Liver (tissue), 9 donors: Measurements from ENCODE around the gene PIEZO1. TPM values are rescaled to one million over a fixed set of nuclear protein-coding genes. Genes with fewer than 3 reads are reported as not detected.

Experiments
- DNase-seq: peaks from one replicate; pipeline ENCODE4 v3.0.0-alpha.2; 2017; ENCODE audit warnings: low spot score
- H3K27ac ChIP-seq, 2 donors: one replicate each; pipeline ENCODE4 v1.7.0; 2013; ENCODE audit warnings: inconsistent platforms in 2 of 2, low read length in 2 of 2, control low read depth in 1 of 2, low read depth in 1 of 2, mild to moderate bottlenecking in 1 of 2
- H3K27me3 ChIP-seq, 4 donors: one replicate each; pipeline versions ENCODE4 v1.6.1 to v1.7.0; 2013; ENCODE audit warnings: low read length in 3 of 4, inconsistent platforms in 1 of 4, mild to moderate bottlenecking in 1 of 4, moderate library complexity in 1 of 4; ENCODE audit not compliant: control insufficient read depth in 4 of 4, insufficient read depth in 4 of 4
- H3K36me3 ChIP-seq, 4 donors: one replicate each; pipeline versions ENCODE4 v1.6.1 to v1.7.0; 2013; ENCODE audit warnings: low read length in 3 of 4, mild to moderate bottlenecking in 3 of 4, low read depth in 1 of 4, moderate library complexity in 1 of 4; ENCODE audit not compliant: control insufficient read depth in 4 of 4, insufficient read depth in 3 of 4
- H3K4me1 ChIP-seq, 4 donors: one replicate each; pipeline versions ENCODE4 v1.6.1 to v1.7.0; 2013; ENCODE audit warnings: low read length in 3 of 4, mild to moderate bottlenecking in 3 of 4, moderate library complexity in 1 of 4; ENCODE audit not compliant: control insufficient read depth in 4 of 4, insufficient read depth in 4 of 4
- H3K4me3 ChIP-seq, 3 donors: one replicate each; pipeline versions ENCODE4 v1.6.1 to v1.7.0; 2013; ENCODE audit warnings: low read length in 3 of 3, control low read depth in 1 of 3, low read depth in 1 of 3, mild to moderate bottlenecking in 1 of 3
- H3K9ac ChIP-seq, 2 donors: one replicate each; pipeline ENCODE4 v1.7.0; 2013; ENCODE audit warnings: low read length in 2 of 2, mild to moderate bottlenecking in 2 of 2, moderate library complexity in 2 of 2, control low read depth in 1 of 2, low read depth in 1 of 2
- H3K9me3 ChIP-seq, 4 donors: one replicate each; pipeline versions ENCODE4 v1.6.1 to v1.7.0; 2013; ENCODE audit warnings: low read length in 3 of 4; ENCODE audit not compliant: control insufficient read depth in 4 of 4
- CTCF ChIP-seq: fragments of 150-350 bp; IDR thresholded peaks from 2 replicates; pipeline ENCODE4 v1.5.1; 2017; ENCODE audit warnings: improper control_type of control experiment, low read depth, low read length; ENCODE audit not compliant: missing input control
- EGR1 ChIP-seq, 2 donors: IDR thresholded peaks; 2 replicates each; pipeline ENCODE4 v1.6.1; 2016 to 2018; ENCODE audit warnings: antibody characterized with exemption in 2 of 2, low read depth in 2 of 2
- FOXA1 ChIP-seq: IDR thresholded peaks from 2 replicates; pipeline ENCODE4 v1.6.1; 2016; ENCODE audit warnings: antibody characterized with exemption
- FOXA2 ChIP-seq: IDR thresholded peaks from 2 replicates; pipeline ENCODE4 v1.6.1; 2016; ENCODE audit warnings: antibody characterized with exemption
- GABPA ChIP-seq, 2 donors: IDR thresholded peaks in 1 of 2; conservative IDR thresholded peaks in 1 of 2; 2 replicates each; pipeline ENCODE4 v1.6.1; 2016; ENCODE audit warnings: antibody characterized with exemption in 2 of 2, mild to moderate bottlenecking in 1 of 2, moderate library complexity in 1 of 2
- HNF4A ChIP-seq, 2 donors: conservative IDR thresholded peaks; 2 replicates each; pipeline ENCODE4 v1.6.1; 2016; ENCODE audit warnings: antibody characterized with exemption in 2 of 2, mild to moderate bottlenecking in 2 of 2
- HNF4G ChIP-seq: IDR thresholded peaks from 2 replicates; pipeline ENCODE4 v1.6.1; 2016; ENCODE audit warnings: antibody characterized with exemption
- JUND ChIP-seq, 2 donors: IDR thresholded peaks; 2 replicates each; pipeline ENCODE4 v1.6.1; 2016; ENCODE audit warnings: antibody characterized with exemption in 2 of 2
- MAX ChIP-seq: IDR thresholded peaks from 2 replicates; pipeline ENCODE4 v1.6.1; 2016; ENCODE audit warnings: antibody characterized with exemption
- NR2F2 ChIP-seq: IDR thresholded peaks from 2 replicates; pipeline ENCODE4 v1.6.1; 2016; ENCODE audit warnings: antibody characterized with exemption
- RAD21 ChIP-seq, 2 donors: IDR thresholded peaks; 2 replicates each; pipeline ENCODE4 v1.6.1; 2016; ENCODE audit warnings: antibody characterized with exemption in 2 of 2, mild to moderate bottlenecking in 2 of 2
- RXRA ChIP-seq, 2 donors: IDR thresholded peaks; 2 replicates each; pipeline ENCODE4 v1.6.1; 2017 to 2018; ENCODE audit warnings: antibody characterized with exemption in 2 of 2, mild to moderate bottlenecking in 1 of 2
- SP1 ChIP-seq: IDR thresholded peaks from 2 replicates; pipeline ENCODE4 v1.6.1; 2018; ENCODE audit warnings: antibody characterized with exemption, mild to moderate bottlenecking
- TAF1 ChIP-seq: conservative IDR thresholded peaks from 2 replicates; pipeline ENCODE4 v1.6.1; 2016; ENCODE audit warnings: antibody characterized with exemption, mild to moderate bottlenecking
- YY1 ChIP-seq: IDR thresholded peaks from 2 replicates; pipeline ENCODE4 v1.6.1; 2016; ENCODE audit warnings: antibody characterized with exemption, mild to moderate bottlenecking
- WGBS: extraction: QIAGEN DNeasy Blood & Tissue Kit; methylation state at CpG from one replicate; pipeline ENCODE4 v1.1.7; 2013; 5-methylcytosine and 5-hydroxymethylcytosine counted together
- polyA plus RNA-seq, 2 donors: library from polyadenylated mRNA; stranded (reverse) in 1 of 2; unstranded in 1 of 2; fragments of 200-250 nt in 1 of 2; fragments of >200 nt in 1 of 2; fragmentation: Nextera tagmentation in 1 of 2; extraction: Ambion mirVana in 1 of 2; gene quantifications; one replicate each; pipeline versions ENCODE4 v1.2.1 to v1.2.3, GENCODE V29; 2013 to 2015
- total RNA-seq, 2 donors: library from RNA; depleted of rRNA; stranded (reverse); fragments of >200 nt; gene quantifications; one replicate each; pipeline ENCODE4 v1.2.3, GENCODE V29; 2014
- TF ChIP-seq, protein P1 (sequence below): IDR thresholded peaks from 2 replicates; pipeline ENCODE4 v1.6.1; 2016; ENCODE audit warnings: antibody characterized with exemption
- TF ChIP-seq, protein P2 (sequence below): IDR thresholded peaks from 2 replicates; pipeline ENCODE4 v1.6.1; 2016; ENCODE audit warnings: antibody characterized with exemption, mild to moderate bottlenecking
- TF ChIP-seq, protein P3 (sequence below): IDR thresholded peaks from 2 replicates; pipeline ENCODE4 v1.6.1; 2016; ENCODE audit warnings: antibody characterized with exemption
- donor health status: healthy.
- donor health status: healthy.
- donor health status: healthy.
- donor health status: healthy.
- donor health status: healthy.

PIEZO1 gene
- total and polyA plus RNA-seq, 4 donors, result 15.3 to 74.7 (median 59.2) TPM

- peaks cover 10 to 81% (median 40%) of the 10 kb centered on the region in 4 donors for H3K36me3 ChIP-seq
- H3K9me3 ChIP-seq, result no peaks in the 10 kb centered on the region
- no peaks in the 10 kb centered on the region for H3K27me3 ChIP-seq
- DNase-seq, result no peak
- no peaks in the 10 kb centered on the region for H3K4me1 ChIP-seq
- TF ChIP-seq YY1, result no peak
- TF ChIP-seq EGR1 (IDR thresholded peaks at IDR 0.05; ENCODE audit: low read depth in 2 of 2), result no peak
- no peak for TF ChIP-seq GABPA (IDR thresholded peaks at IDR 0.05 in 1 of 2, conservative IDR thresholded peaks at IDR 0.05 in 1 of 2)
- TF ChIP-seq, protein P1, sequence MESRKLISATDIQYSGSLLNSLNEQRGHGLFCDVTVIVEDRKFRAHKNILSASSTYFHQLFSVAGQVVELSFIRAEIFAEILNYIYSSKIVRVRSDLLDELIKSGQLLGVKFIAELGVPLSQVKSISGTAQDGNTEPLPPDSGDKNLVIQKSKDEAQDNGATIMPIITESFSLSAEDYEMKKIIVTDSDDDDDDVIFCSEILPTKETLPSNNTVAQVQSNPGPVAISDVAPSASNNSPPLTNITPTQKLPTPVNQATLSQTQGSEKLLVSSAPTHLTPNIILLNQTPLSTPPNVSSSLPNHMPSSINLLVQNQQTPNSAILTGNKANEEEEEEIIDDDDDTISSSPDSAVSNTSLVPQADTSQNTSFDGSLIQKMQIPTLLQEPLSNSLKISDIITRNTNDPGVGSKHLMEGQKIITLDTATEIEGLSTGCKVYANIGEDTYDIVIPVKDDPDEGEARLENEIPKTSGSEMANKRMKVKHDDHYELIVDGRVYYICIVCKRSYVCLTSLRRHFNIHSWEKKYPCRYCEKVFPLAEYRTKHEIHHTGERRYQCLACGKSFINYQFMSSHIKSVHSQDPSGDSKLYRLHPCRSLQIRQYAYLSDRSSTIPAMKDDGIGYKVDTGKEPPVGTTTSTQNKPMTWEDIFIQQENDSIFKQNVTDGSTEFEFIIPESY, result no peak
- TF ChIP-seq JUND (IDR thresholded peaks at IDR 0.05), result no peak
- TF ChIP-seq RXRA (IDR thresholded peaks at IDR 0.05), result no peak
- TF ChIP-seq MAX, result no peak
- no peak for TF ChIP-seq FOXA1
- no peak overlapping the region for H3K4me3 ChIP-seq
- no peak overlapping the region for H3K9ac ChIP-seq
- 96% methylated on average over 17 of the region's 17 CpGs for WGBS
- no peak overlapping the region for H3K27ac ChIP-seq
Observed at GRCh38 chr16:88723911-88724310, 61.1 kb downstream of the PIEZO1 start.

- no peaks in the 10 kb centered on the region for H3K4me1 ChIP-seq
- no peak overlapping the region for H3K27ac ChIP-seq
- peaks cover 14 to 85% (median 42%) of the 10 kb centered on the region in 4 donors for H3K36me3 ChIP-seq
- TF ChIP-seq TAF1 (no peak), EGR1 (IDR thresholded peaks at IDR 0.05; ENCODE audit: low read depth in 2 of 2) (no peak), FOXA2 (no peak), FOXA1 (no peak), RAD21 (IDR thresholded peaks at IDR 0.05) (no peak), HNF4G (no peak), NR2F2 (no peak), CTCF (no peak), MAX (no peak), HNF4A (conservative IDR thresholded peaks at IDR 0.05) (no peak), GABPA (IDR thresholded peaks at IDR 0.05 in 1 of 2, conservative IDR thresholded peaks at IDR 0.05 in 1 of 2) (no peak), JUND (IDR thresholded peaks at IDR 0.05) (no peak), RXRA (IDR thresholded peaks at IDR 0.05) (no peak), SP1 (no peak), YY1 (no peak)
- TF ChIP-seq, protein P1, result no peak
- TF ChIP-seq, protein P2, sequence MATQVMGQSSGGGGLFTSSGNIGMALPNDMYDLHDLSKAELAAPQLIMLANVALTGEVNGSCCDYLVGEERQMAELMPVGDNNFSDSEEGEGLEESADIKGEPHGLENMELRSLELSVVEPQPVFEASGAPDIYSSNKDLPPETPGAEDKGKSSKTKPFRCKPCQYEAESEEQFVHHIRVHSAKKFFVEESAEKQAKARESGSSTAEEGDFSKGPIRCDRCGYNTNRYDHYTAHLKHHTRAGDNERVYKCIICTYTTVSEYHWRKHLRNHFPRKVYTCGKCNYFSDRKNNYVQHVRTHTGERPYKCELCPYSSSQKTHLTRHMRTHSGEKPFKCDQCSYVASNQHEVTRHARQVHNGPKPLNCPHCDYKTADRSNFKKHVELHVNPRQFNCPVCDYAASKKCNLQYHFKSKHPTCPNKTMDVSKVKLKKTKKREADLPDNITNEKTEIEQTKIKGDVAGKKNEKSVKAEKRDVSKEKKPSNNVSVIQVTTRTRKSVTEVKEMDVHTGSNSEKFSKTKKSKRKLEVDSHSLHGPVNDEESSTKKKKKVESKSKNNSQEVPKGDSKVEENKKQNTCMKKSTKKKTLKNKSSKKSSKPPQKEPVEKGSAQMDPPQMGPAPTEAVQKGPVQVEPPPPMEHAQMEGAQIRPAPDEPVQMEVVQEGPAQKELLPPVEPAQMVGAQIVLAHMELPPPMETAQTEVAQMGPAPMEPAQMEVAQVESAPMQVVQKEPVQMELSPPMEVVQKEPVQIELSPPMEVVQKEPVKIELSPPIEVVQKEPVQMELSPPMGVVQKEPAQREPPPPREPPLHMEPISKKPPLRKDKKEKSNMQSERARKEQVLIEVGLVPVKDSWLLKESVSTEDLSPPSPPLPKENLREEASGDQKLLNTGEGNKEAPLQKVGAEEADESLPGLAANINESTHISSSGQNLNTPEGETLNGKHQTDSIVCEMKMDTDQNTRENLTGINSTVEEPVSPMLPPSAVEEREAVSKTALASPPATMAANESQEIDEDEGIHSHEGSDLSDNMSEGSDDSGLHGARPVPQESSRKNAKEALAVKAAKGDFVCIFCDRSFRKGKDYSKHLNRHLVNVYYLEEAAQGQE, result no peak
- TF ChIP-seq, protein P3, sequence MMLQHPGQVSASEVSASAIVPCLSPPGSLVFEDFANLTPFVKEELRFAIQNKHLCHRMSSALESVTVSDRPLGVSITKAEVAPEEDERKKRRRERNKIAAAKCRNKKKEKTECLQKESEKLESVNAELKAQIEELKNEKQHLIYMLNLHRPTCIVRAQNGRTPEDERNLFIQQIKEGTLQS, result no peak
- WGBS, result 84% methylated on average over 8 of the region's 8 CpGs
- no peak overlapping the region for H3K9ac ChIP-seq
- H3K4me3 ChIP-seq, result no peak overlapping the region
- H3K9me3 ChIP-seq, result no peaks in the 10 kb centered on the region
- H3K27me3 ChIP-seq, result no peaks in the 10 kb centered on the region
- no peak for DNase-seq
Observed at GRCh38 chr16:88723507-88723887, 61.5 kb downstream of the PIEZO1 start.
